Right ventricle myocardium superior (tissue), 1 donor: ENCODE data around the gene MAP2K3. TPM values are rescaled to one million over a fixed set of nuclear protein-coding genes. Genes with fewer than 3 reads are reported as not detected.

Experiments used
- total RNA-seq: library from RNA; stranded (reverse); fragmentation: NEBNext Ultra II Directional; extraction: Animal tissue kit (Norgen Biotek cat#: 25700); gene quantifications from one replicate; pipeline ENCODE4 v1.2.1, GENCODE V29; 2021
- donor health status: DM: no; HTN: yes; CAD: no; lungs with severe emphysema.

MAP2K3 gene
- total RNA-seq, 1 donor from 2014 or later, result 30.8 TPM

Other genes with a start within 250 kb of the MAP2K3 start
- gene USP22, start 241.7 kb upstream of the MAP2K3 start, total RNA-seq, result 139 TPM
- gene DHRS7B, start 157.7 kb upstream of the MAP2K3 start, total RNA-seq, result 22.4 TPM
- 31.9 TPM for gene TMEM11, start 70.5 kb upstream of the MAP2K3 start, total RNA-seq
- gene NATD1, start 31.3 kb upstream of the MAP2K3 start, total RNA-seq, result 19.1 TPM
- gene KCNJ12, start 91.6 kb downstream of the MAP2K3 start, total RNA-seq, result 12.2 TPM